ENCODE data around the gene DAAM2.

DNA sequence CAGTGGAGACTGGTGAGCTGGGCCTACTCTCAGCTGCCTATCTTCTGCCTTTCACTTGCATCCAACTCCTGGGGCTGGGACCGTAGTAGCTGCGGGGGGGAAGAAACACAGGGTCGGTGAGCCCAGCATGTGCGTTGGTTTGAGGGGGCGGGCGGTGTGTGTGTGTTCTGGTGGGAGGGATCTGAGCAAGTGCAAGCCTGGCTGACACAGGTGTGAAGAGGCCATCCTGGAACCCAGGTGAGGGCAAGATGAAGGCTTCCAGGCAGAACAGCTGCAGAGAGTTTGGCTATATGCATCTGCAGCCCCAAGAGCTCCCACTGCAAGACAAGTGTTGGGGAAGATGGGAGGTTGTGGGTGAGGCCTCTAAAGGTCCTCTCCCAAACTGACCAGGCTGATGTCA is 111.5 kb downstream of the DAAM2 start:
- no peak for TF ChIP-seq SP1 (IDR thresholded peaks at IDR 0.05)
- no peak for TF ChIP-seq BHLHE40 (IDR thresholded peaks at IDR 0.05; ENCODE audit: borderline replicate concordance)
- no peak for TF ChIP-seq ELF4 (IDR thresholded peaks at IDR 0.05)
- no peak for TF ChIP-seq TARDBP (IDR thresholded peaks at IDR 0.05)
- TF ChIP-seq CTBP1 (IDR thresholded peaks at IDR 0.05; ENCODE audit: borderline replicate concordance), result no peak
